ENCODE measurements around the gene PLEKHA6.
"Not testable (repeated sequence)": the region's sequence is repeated elsewhere in the genome, so short reads cannot be mapped to it uniquely, and the experiment has no call there.

PLEKHA6 gene

DNA sequence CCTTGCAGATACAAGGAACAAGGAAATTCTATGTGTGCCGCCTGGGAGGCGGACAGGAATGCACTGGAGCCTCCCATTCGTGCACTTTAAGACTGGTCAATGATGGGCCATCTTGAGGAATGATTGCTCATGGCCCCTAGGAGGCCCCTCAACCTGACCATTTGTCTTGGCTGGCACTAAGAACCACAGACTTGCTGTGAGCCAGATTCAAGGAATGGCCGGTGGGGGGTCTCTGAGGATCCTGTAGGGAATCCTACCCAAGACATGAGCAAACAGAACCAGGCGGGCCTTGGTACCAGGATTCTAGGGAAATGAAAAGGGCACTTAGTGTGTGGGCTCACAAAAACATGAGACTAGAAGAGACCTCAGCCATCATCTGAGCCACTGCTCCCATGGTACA is 117.8 kb downstream of the PLEKHA6 start:
- TF ChIP-seq, protein P1, sequence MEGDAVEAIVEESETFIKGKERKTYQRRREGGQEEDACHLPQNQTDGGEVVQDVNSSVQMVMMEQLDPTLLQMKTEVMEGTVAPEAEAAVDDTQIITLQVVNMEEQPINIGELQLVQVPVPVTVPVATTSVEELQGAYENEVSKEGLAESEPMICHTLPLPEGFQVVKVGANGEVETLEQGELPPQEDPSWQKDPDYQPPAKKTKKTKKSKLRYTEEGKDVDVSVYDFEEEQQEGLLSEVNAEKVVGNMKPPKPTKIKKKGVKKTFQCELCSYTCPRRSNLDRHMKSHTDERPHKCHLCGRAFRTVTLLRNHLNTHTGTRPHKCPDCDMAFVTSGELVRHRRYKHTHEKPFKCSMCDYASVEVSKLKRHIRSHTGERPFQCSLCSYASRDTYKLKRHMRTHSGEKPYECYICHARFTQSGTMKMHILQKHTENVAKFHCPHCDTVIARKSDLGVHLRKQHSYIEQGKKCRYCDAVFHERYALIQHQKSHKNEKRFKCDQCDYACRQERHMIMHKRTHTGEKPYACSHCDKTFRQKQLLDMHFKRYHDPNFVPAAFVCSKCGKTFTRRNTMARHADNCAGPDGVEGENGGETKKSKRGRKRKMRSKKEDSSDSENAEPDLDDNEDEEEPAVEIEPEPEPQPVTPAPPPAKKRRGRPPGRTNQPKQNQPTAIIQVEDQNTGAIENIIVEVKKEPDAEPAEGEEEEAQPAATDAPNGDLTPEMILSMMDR (conservative IDR thresholded peaks at IDR 0.05) = no peak
- TF ChIP-seq ZFX (IDR thresholded peaks at IDR 0.05) = no peak
- no peak overlapping the region for H3K27ac ChIP-seq

DNA sequence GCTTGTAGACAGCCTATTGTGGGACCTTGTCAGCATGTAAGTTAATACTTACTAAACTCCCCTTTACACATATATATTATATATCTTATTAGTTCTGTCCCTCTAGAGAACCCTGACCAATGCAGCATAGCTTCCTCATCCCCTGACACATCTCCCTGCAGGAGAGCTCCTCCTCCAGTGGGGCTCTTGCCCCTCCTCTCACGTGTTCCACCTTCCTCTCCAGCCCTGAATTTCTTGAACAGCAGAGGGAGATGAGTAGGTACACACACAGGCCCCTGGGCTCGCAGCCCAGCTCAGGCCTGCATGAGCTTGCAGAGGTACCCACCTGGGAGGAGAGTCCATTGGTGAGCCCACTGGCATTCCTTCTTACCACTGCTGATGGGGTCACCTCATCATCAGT is 118.7 kb downstream of the PLEKHA6 start:
- no peak overlapping the region for H3K27ac ChIP-seq
- TF ChIP-seq, protein P1 (conservative IDR thresholded peaks at IDR 0.05) = no peak
- no peak for TF ChIP-seq ZFX (IDR thresholded peaks at IDR 0.05)

DNA sequence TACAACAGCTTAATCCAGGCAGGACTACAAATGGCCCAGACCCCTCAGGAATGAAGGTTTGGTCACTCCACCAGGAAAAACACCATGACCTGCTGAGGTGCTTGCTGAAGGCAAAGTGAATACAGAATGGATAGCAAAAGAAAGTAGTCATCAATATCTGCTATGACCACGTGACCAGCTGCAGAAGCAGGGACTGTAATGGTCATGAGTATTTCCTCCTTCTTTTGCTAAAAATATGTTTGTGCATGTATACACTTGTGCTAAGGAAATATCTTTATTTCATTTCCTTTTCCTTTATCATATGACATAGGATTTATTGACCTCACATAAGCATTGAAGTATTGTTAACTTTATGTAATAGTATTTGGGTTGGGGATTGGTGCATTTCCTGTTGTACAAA is 119.5 kb downstream of the PLEKHA6 start:
- TF ChIP-seq, protein P1 (conservative IDR thresholded peaks at IDR 0.05) = no peak
- no peak overlapping the region for H3K27ac ChIP-seq

DNA sequence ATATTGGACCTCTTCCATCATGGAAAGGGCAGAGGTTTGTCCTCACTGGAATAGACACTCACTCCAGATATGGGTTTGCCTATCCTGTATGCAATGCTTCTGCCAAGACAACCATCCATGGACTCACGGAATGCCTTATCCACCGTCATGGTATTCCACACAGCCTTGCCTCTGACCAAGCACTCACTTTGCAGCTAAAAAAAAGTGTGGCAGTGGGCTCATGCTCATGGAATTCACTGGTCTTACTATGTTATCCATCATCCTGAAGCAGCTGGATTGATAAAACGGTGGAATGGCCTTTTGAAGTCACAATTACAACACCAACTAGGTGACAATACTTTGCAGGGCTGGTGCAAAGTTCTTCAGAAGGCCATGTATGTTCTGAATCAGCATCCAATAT is 120.3 kb downstream of the PLEKHA6 start:
- not testable (repeated sequence) for H3K27ac ChIP-seq

DNA sequence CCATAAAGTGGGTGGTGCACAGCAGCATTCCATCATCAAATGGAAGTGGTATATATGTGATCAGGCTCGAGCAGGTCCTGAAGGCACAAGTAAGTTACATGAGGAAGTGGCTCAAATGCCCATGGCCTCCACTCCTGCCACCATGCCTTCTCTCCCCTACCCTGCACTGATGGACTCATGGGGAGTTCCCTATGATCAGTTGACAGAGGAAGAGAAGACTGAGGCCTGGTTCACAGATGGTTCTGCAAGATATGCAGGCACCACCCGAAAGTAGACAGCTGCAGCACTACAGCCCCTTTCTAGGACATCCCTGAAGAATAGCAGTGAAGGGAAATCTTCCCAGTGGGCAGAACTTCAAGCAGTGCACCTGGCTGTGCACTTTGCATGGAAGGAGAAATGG is 121.2 kb downstream of the PLEKHA6 start:
- H3K27ac ChIP-seq = not testable (repeated sequence)

DNA sequence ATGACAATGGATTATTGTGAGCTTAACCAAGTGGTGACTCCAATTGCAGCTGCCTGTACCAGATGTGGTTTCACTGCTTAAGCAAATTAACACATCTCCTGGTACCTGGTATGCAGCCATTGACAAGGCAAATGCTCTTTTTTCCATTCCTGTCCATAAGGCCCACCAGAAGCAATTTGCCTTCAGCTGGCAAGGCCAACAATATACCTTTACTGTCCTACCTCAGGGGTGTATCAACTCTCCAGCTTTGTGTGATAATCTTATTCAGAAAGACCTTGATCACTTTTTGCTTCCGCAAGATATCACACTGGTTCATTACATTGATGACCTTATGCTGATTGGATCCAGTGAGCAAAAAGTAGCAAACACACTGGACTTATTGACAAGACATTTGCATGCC is 122.2 kb downstream of the PLEKHA6 start:
- not testable (repeated sequence) for H3K27ac ChIP-seq

DNA sequence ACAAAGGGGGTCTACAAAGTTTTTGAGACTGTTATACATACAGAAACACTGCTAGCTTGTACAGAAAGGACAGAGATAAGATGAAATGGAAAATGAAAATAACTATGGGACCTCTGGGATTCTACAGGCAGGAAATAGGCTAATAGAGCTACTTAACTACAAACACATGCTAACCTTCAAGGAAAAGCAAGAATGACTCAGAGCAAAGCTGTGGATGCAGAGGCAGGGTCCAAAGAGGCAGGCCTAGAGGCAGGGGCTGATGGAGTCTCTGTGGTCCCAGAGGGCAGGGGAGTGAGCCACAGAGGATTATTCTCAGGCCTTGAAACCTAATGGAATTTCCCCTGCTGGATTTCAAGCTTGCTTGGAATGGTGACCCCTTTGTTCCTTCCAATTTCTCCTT is 127.2 kb downstream of the PLEKHA6 start:
- no peak overlapping the region for H3K27ac ChIP-seq
- TF ChIP-seq, protein P1 (conservative IDR thresholded peaks at IDR 0.05) = no peak
- no peak for TF ChIP-seq ZFX (IDR thresholded peaks at IDR 0.05)

DNA sequence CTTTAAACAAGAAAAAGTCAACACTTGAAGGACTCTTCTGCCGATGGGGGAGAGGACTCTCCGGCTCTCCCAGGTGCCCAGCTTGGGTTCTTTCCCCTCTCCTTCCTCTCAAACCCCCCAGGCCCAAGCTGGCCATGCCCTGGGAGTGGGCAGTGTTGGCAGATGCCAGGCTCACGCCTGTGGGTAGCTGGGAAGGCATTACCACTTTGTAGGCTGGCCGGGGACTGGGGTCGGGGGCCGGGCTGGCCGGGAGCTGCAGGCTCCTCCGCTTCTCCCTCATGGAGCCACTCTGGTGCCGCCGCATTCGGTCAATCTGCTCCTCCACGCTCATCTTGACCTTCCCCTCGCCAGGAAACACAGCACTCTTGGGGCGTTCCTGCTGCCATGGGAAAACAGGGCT is 129.5 kb downstream of the PLEKHA6 start:
- TF ChIP-seq, protein P1 (conservative IDR thresholded peaks at IDR 0.05) = no peak
- no peak for TF ChIP-seq ZFX (IDR thresholded peaks at IDR 0.05)
- H3K27ac ChIP-seq = no peak overlapping the region

DNA sequence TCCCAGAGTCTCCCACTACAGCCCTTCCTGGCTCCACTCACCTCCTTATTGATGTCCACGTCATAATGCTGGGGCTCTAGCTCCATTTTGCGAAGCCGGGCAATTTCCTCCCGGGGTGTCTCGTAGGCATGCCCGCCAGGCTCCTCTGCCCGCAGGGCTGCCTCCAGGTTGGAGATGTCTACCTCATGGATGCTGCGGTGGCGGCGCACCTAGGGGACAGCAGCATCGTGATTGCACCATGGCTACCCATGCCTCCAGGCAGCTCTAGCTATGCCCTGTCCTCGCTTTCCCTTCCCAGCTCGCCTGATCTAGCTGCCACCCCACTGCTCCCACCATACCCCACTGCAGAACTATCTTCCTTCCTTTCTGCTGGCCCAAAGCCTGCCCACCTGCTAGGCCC is 130.8 kb downstream of the PLEKHA6 start:
- no peak overlapping the region for H3K27ac ChIP-seq
- no peak for TF ChIP-seq ZFX (IDR thresholded peaks at IDR 0.05)
- TF ChIP-seq, protein P1 (conservative IDR thresholded peaks at IDR 0.05) = no peak
